PC-9 (cell line): ENCODE measurements around the gene CTBP2. TPM values are rescaled to one million over a fixed set of nuclear protein-coding genes. Genes with fewer than 3 reads are reported as not detected.

Experiments used
- BruUV-seq: library from RNA; stranded (reverse); fragments of 400-500 nt; replicated peaks from 2 replicates; lab custom pipeline; 2021; lab: Mats Ljungman, UMichigan
- CTCF ChIA-PET: fragments of 300-600 bp; sonication (Branson Sonifier 250); formaldehyde crosslinking; loops from one replicate; lab custom pipeline; 2022; ENCODE audit warnings: antibody characterized with exemption; lab: Charles Lee
- POLR2A ChIA-PET: fragments of 300-600 bp; sonication (Branson Sonifier 250); formaldehyde crosslinking; loops from one replicate; lab custom pipeline; 2022; ENCODE audit warnings: antibody characterized with exemption; ENCODE audit not compliant: unreplicated experiment; lab: Charles Lee
- DNase-seq, 2 experiments: peaks; one replicate each; pipeline versions ENCODE4 v3.0.0 to v3.0.0-alpha.2; 2015 to 2022; ENCODE audit warnings: mixed read lengths in 1 of 2
- H2AFZ ChIP-seq: fragments of 200-600 bp; sonication (generic); 2 replicates; pipeline ENCODE4 v1.8.1; 2017; ENCODE audit warnings: antibody characterized with exemption
- H3F3A ChIP-seq: fragments of 200-600 bp; sonication (generic); 2 replicates; pipeline ENCODE4 v1.8.1; 2017; ENCODE audit warnings: antibody characterized with exemption, mild to moderate bottlenecking, low read depth; ENCODE audit not compliant: insufficient read depth
- H3K27ac ChIP-seq: fragments of 200-600 bp; sonication (generic); 2 replicates; pipeline ENCODE4 v1.6.1; 2016; ENCODE audit warnings: mixed run types
- H3K27me3 ChIP-seq: fragments of 200-600 bp; sonication (generic); 2 replicates; pipeline ENCODE4 v1.6.1; 2016; ENCODE audit warnings: low read depth, mixed run types; ENCODE audit not compliant: insufficient read depth
- H3K36me3 ChIP-seq: fragments of 200-600 bp; sonication (generic); 2 replicates; pipeline ENCODE4 v1.6.1; 2016; ENCODE audit warnings: low read depth, mixed run types
- H3K4me1 ChIP-seq: fragments of 200-600 bp; sonication (generic); replicated peaks from 2 replicates; pipeline ENCODE4 v1.6.1; 2016; ENCODE audit warnings: mixed run types; ENCODE audit not compliant: insufficient read depth
- H3K4me2 ChIP-seq: fragments of 200-600 bp; sonication (generic); 2 replicates; pipeline ENCODE4 v1.6.1; 2017; ENCODE audit warnings: mixed run types
- H3K4me3 ChIP-seq: fragments of 200-600 bp; sonication (generic); 2 replicates; pipeline ENCODE4 v1.6.1; 2016; ENCODE audit warnings: mixed run types
- H3K79me2 ChIP-seq: fragments of 200-600 bp; sonication (generic); 2 replicates; pipeline ENCODE4 v1.6.1; 2017; ENCODE audit warnings: low read depth, mixed run types
- H3K9me2 ChIP-seq: fragments of 200-600 bp; sonication (generic); 2 replicates; pipeline ENCODE4 v1.8.1; 2017; ENCODE audit warnings: mild to moderate bottlenecking; ENCODE audit not compliant: insufficient read depth
- H3K9me3 ChIP-seq: fragments of 200-600 bp; sonication (generic); 2 replicates; pipeline ENCODE4 v1.8.1; 2016; ENCODE audit warnings: low read depth; ENCODE audit not compliant: insufficient read depth
- H4K20me1 ChIP-seq: fragments of 200-600 bp; sonication (generic); 2 replicates; pipeline ENCODE4 v1.8.1; 2017; ENCODE audit not compliant: insufficient read depth
- CTCF ChIP-seq: fragments of 200-600 bp; sonication (generic); conservative IDR thresholded peaks from 2 replicates; pipeline ENCODE4 v1.6.1; 2017; ENCODE audit warnings: mixed run types, antibody characterized with exemption, mild to moderate bottlenecking, moderate library complexity
- EZH2 ChIP-seq: fragments of 200-600 bp; sonication (generic); IDR thresholded peaks from 2 replicates; pipeline ENCODE4 v1.8.0; 2017; ENCODE audit warnings: antibody characterized with exemption, low read depth
- intact Hi-C: fragments of 100-400 bp; cut with micrococcal nuclease; formaldehyde crosslinking; loops from one replicate; pipeline ENCODE4 v1.10.0; 2022; ENCODE audit not compliant: unreplicated experiment
- total RNA-seq: library from RNA; stranded (reverse); gene quantifications from 2 replicates; pipeline ENCODE4 v1.2.3, GENCODE V29; 2021

Gene CTBP2
- total RNA-seq, 1 experiment from 2014 or later = 60.5 TPM

- H4K20me1 ChIP-seq = no peaks in the 10 kb centered on the region
- H3K27me3 ChIP-seq = no peaks in the 10 kb centered on the region
- no peak overlapping the region for H3K27ac ChIP-seq
- no peaks in the 10 kb centered on the region for H3K4me1 ChIP-seq
- H3K79me2 ChIP-seq = no peaks in the 10 kb centered on the region
- no peak overlapping the region for H3K4me2 ChIP-seq
- H3K9me3 ChIP-seq = no peaks in the 10 kb centered on the region
- no peak overlapping the region for H3K4me3 ChIP-seq
- no TSS peak for BruUV-seq
- intact Hi-C loops = no loop called here
- no peaks in the 10 kb centered on the region for H3K9me2 ChIP-seq
- no peaks in the 10 kb centered on the region for H3F3A ChIP-seq
- H3K36me3 ChIP-seq = no peaks in the 10 kb centered on the region
- DNase-seq = no peak
- POLR2A ChIA-PET = interaction anchor here (0.6 kb wide), 1 partner anchor 521 kb away, joined by 4 read pairs; no protein-coding TSS in a partner anchor
- no peak for TF ChIP-seq EZH2
- CTCF ChIA-PET = no interaction called here
- H2AFZ ChIP-seq = no peak overlapping the region
Measured at GRCh38 chr10:125172694-125173093, 12.3 kb upstream of the CTBP2 start.

GRCh38 chr10:125171402-125172306, 11.3 kb upstream of the CTBP2 start:
- Histone ChIP-seq H3K4me1 (no peaks in the 10 kb centered on the region), H3F3A (no peaks in the 10 kb centered on the region), H2AFZ (no peak overlapping the region), H4K20me1 (no peaks in the 10 kb centered on the region), H3K4me3 (no peak overlapping the region), H3K27me3 (no peaks in the 10 kb centered on the region), H3K9me2 (no peaks in the 10 kb centered on the region), H3K27ac (no peak overlapping the region), H3K36me3 (no peaks in the 10 kb centered on the region), H3K79me2 (no peaks in the 10 kb centered on the region), H3K4me2 (no peak overlapping the region), H3K9me3 (no peaks in the 10 kb centered on the region)
- BruUV-seq = no TSS peak
- DNase-seq = no peak
- CTCF ChIA-PET = no interaction called here
- intact Hi-C loops = no loop called here
- POLR2A ChIA-PET = interaction anchor here (0.6 kb wide), 1 partner anchor 33 kb away, joined by 4 read pairs; no protein-coding TSS in a partner anchor
- TF ChIP-seq EZH2 (no peak), CTCF (no peak)

- H4K20me1 ChIP-seq = no peaks in the 10 kb centered on the region
- TF ChIP-seq EZH2 = no peak
- no peak for TF ChIP-seq CTCF
- H3K4me1 ChIP-seq = no peaks in the 10 kb centered on the region
- no peaks in the 10 kb centered on the region for H3K36me3 ChIP-seq
- H3K27ac ChIP-seq = no peak overlapping the region
- no TSS peak for BruUV-seq
- H3F3A ChIP-seq = no peaks in the 10 kb centered on the region
- intact Hi-C loops = loop anchor here (10.0 kb wide), 1 partner anchor 345 kb away; no protein-coding TSS in a partner anchor
- DNase-seq = no peak
- no peaks in the 10 kb centered on the region for H3K9me2 ChIP-seq
- ChIA-PET CTCF (no interaction called here), POLR2A (no interaction called here)
- H2AFZ ChIP-seq = no peak overlapping the region
- H3K9me3 ChIP-seq = no peaks in the 10 kb centered on the region
- H3K27me3 ChIP-seq = no peaks in the 10 kb centered on the region
- H3K4me2 ChIP-seq = no peak overlapping the region
- H3K79me2 ChIP-seq = no peaks in the 10 kb centered on the region
- no peak overlapping the region for H3K4me3 ChIP-seq
Measured at GRCh38 chr10:125169915-125170314, 9.6 kb upstream of the CTBP2 start.
